Tibial nerve (tissue), 4 donors: ENCODE measurements around the gene FGD6. TPM values are rescaled to one million over a fixed set of nuclear protein-coding genes. Genes with fewer than 3 reads are reported as not detected.
"Not testable (repeated sequence)": the region's sequence is repeated elsewhere in the genome, so short reads cannot be mapped to it uniquely, and the experiment has no call there.

Experiments
- DNase-seq, 2 donors: peaks; one replicate each; pipeline ENCODE4 v3.0.0-alpha.2; 2019; ENCODE audit warnings: low spot score in 2 of 2
- H3K27ac ChIP-seq, 4 donors: fragments of 200-600 bp; sonication (generic) in 3 of 4; one replicate each; pipeline ENCODE4 v1.5.1; 2017 to 2019; ENCODE audit warnings: mild to moderate bottlenecking in 1 of 4
- H3K27me3 ChIP-seq, 2 donors: fragments of 200-600 bp; sonication (generic) in 1 of 2; one replicate each; pipeline versions ENCODE4 v1.5.1 to v1.6.0; 2017 to 2019
- H3K36me3 ChIP-seq, 3 donors: fragments of 200-600 bp; sonication (generic); one replicate each; pipeline ENCODE4 v1.5.1; 2018 to 2019
- H3K4me1 ChIP-seq, 4 donors: fragments of 200-600 bp; sonication (generic) in 3 of 4; one replicate each; pipeline ENCODE4 v1.5.1; 2017 to 2019
- H3K4me3 ChIP-seq, 4 donors: fragments of 200-600 bp; sonication (generic) in 3 of 4; one replicate each; pipeline ENCODE4 v1.5.1; 2017 to 2019; ENCODE audit warnings: mild to moderate bottlenecking in 1 of 4, moderate library complexity in 1 of 4
- H3K9me3 ChIP-seq, 4 donors: fragments of 200-600 bp; sonication (generic) in 3 of 4; one replicate each; pipeline ENCODE4 v1.5.1; 2017 to 2019
- CTCF ChIP-seq, 5 experiments: fragments of 200-600 bp in 3 of 5; fragments of 450-650 bp in 2 of 5; sonication (generic) in 3 of 5; IDR thresholded peaks; one replicate each; pipeline ENCODE4 v1.5.1; 2016 to 2019; ENCODE audit warnings: antibody characterized with exemption in 5 of 5, mild to moderate bottlenecking in 3 of 5, moderate library complexity in 2 of 5
- EP300 ChIP-seq, 2 donors: sonication (generic); formaldehyde crosslinking; IDR thresholded peaks; one replicate each; pipeline ENCODE4 v1.6.1; 2017; ENCODE audit warnings: antibody characterized with exemption in 2 of 2, mild to moderate bottlenecking in 1 of 2
- POLR2A ChIP-seq, 2 donors: fragments of 450-650 bp; IDR thresholded peaks; one replicate each; pipeline ENCODE4 v1.6.1; 2017; ENCODE audit warnings: antibody characterized with exemption in 2 of 2, mild to moderate bottlenecking in 2 of 2, moderate library complexity in 2 of 2
- WGBS, 2 donors: methylation state at CpG; one replicate each; pipeline ENCODE4 v1.1.5; 2018; 5-methylcytosine and 5-hydroxymethylcytosine counted together
- total RNA-seq, 4 donors: library from RNA; depleted of rRNA; stranded (reverse); fragments of >200 nt; gene quantifications; one replicate each; pipeline ENCODE4 v1.1.0, GENCODE V29; 2016

The FGD6 gene
- total RNA-seq, 4 donors from 2014 or later: 9.2 to 13.4 (median 11.7) TPM

GRCh38 chr12:95241761-95242506 lies 24.7 kb upstream of the FGD6 start:
- TF ChIP-seq EP300 (IDR thresholded peaks at IDR 0.05) (no peak), POLR2A (IDR thresholded peaks at IDR 0.05) (no peak), CTCF (IDR thresholded peaks at IDR 0.05) (no peak)
- no peak overlapping the region for H3K27ac ChIP-seq
- no peak for DNase-seq
- 93 to 94% methylated on average over 4 of the region's 4 CpGs for WGBS, 2 donors
- peaks cover 0 to 16% (median 0%) of the 10 kb centered on the region in 3 donors for H3K36me3 ChIP-seq
- no peaks in the 10 kb centered on the region for H3K27me3 ChIP-seq
- peaks cover 0 to 23% (median 0%) of the 10 kb centered on the region in 4 donors for H3K4me1 ChIP-seq
- H3K9me3 ChIP-seq: no peaks in the 10 kb centered on the region
- no peak overlapping the region for H3K4me3 ChIP-seq

GRCh38 chr12:95241138-95241537 lies 23.9 kb upstream of the FGD6 start:
- not testable (repeated sequence) for H3K27me3 ChIP-seq, H3K9me3 ChIP-seq, DNase-seq, H3K4me3 ChIP-seq, H3K27ac ChIP-seq
- H3K4me1 ChIP-seq: peaks cover 0 to 16% (median 0%) of the 10 kb centered on the region in 4 donors
- peaks cover 0 to 21% (median 0%) of the 10 kb centered on the region in 3 donors for H3K36me3 ChIP-seq
- WGBS, 2 donors: 90 to 93% methylated on average over 6 of the region's 6 CpGs

GRCh38 chr12:95240556-95240955 lies 23.3 kb upstream of the FGD6 start:
- H3K27ac ChIP-seq: no peak overlapping the region
- peaks cover 0 to 12% (median 0%) of the 10 kb centered on the region in 4 donors for H3K4me1 ChIP-seq
- H3K9me3 ChIP-seq: no peaks in the 10 kb centered on the region
- TF ChIP-seq POLR2A (IDR thresholded peaks at IDR 0.05) (no peak), CTCF (IDR thresholded peaks at IDR 0.05) (no peak), EP300 (IDR thresholded peaks at IDR 0.05) (no peak)
- H3K36me3 ChIP-seq: peaks cover 0 to 22% (median 0%) of the 10 kb centered on the region in 3 donors
- no peak for DNase-seq
- WGBS, 2 donors: 72 to 74% methylated on average over 2 of the region's 2 CpGs
- no peaks in the 10 kb centered on the region for H3K27me3 ChIP-seq
- H3K4me3 ChIP-seq: no peak overlapping the region

DNA sequence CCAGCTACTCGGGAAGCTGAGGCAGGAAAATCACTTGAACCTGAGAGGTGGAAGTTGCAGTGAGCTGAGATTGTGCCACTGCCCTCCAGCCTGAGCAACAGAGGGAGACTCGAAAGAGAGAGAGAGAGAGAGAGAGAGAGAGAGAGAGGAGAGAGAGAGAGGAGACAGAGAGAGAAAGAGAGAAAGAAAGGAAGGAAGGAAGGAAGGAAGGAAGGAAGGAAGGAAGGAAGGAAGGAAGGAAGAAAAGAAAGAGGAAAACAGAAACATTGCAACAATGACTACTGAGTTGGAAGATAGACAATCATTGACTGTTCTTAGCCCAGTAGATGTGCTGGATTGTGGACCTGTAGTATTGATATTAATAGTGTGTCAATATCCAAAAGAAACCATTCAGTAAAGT lies 22.6 kb upstream of the FGD6 start:
- H3K36me3 ChIP-seq: peaks cover 0 to 22% (median 0%) of the 10 kb centered on the region in 3 donors
- H3K9me3 ChIP-seq, H3K27ac ChIP-seq, DNase-seq, H3K27me3 ChIP-seq, H3K4me1 ChIP-seq, H3K4me3 ChIP-seq: not testable (repeated sequence)
- 86 to 96% methylated on average over 2 of the region's 2 CpGs for WGBS, 2 donors

GRCh38 chr12:95239216-95239615 lies 21.9 kb upstream of the FGD6 start:
- no peak for TF ChIP-seq POLR2A (IDR thresholded peaks at IDR 0.05)
- TF ChIP-seq EP300 (IDR thresholded peaks at IDR 0.05): no peak
- TF ChIP-seq CTCF (IDR thresholded peaks at IDR 0.05): no peak
- H3K36me3 ChIP-seq: peaks cover 0 to 22% (median 0%) of the 10 kb centered on the region in 3 donors
- no peaks in the 10 kb centered on the region for H3K9me3 ChIP-seq
- peaks cover 0 to 8% (median 0%) of the 10 kb centered on the region in 4 donors for H3K4me1 ChIP-seq
- no peak overlapping the region for H3K27ac ChIP-seq
- no peaks in the 10 kb centered on the region for H3K27me3 ChIP-seq
- no peak overlapping the region for H3K4me3 ChIP-seq
- no peak for DNase-seq

DNA sequence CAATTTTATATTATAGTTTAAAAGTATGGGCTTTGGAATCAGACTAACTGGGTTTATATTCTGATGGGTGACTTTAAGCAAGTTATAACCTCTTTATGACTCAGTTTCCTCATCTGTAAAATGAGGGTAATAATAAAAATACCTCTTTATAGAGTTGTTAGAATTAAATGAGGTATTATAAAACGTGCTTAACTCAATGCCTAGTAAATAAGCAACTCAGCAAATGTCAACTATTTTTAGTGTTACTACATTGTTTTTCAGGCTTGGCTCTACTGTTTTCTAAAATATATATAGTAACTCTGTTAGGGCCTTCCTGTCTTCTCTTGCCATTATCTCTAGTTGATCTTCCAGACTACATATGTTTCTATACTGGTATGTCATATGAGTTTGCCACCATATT lies 20.9 kb upstream of the FGD6 start:
- TF ChIP-seq EP300 (IDR thresholded peaks at IDR 0.05) (no peak), CTCF (IDR thresholded peaks at IDR 0.05) (no peak), POLR2A (IDR thresholded peaks at IDR 0.05) (no peak)
- Histone ChIP-seq H3K27ac (no peak overlapping the region), H3K36me3 (peaks cover 0 to 15% (median 0%) of the 10 kb centered on the region in 3 donors), H3K4me1 (peaks cover 0 to 8% (median 0%) of the 10 kb centered on the region in 4 donors), H3K27me3 (no peaks in the 10 kb centered on the region), H3K4me3 (no peak overlapping the region), H3K9me3 (no peaks in the 10 kb centered on the region)
- 76 to 80% methylated on average over 1 of the region's 1 CpG for WGBS, 2 donors
- DNase-seq: no peak
